RWPE1 (cell line): Measurements from ENCODE around the gene TP53AIP1.

Source experiments
- CTCF ChIA-PET: fragments of 350-600 bp; sonication (Branson Sonifier 250); formaldehyde crosslinking; extraction: SDS; loops from one replicate; lab custom pipeline; 2021; lab: Yijun Ruan, JAX
- POLR2A ChIA-PET: fragments of 400-600 bp; formaldehyde crosslinking; extraction: SDS; loops from one replicate; lab custom pipeline; 2020; ENCODE audit warnings: antibody characterized with exemption; ENCODE audit not compliant: low non-redundant PET; lab: Yijun Ruan, JAX
- DNase-seq: peaks from one replicate; pipeline ENCODE4 v3.0.0; 2012; ENCODE audit warnings: low spot score
- H3K27ac ChIP-seq: fragments of 450-650 bp; 2 replicates; pipeline ENCODE4 v1.5.1; 2017
- CTCF ChIP-seq: fragments of 450-650 bp; conservative IDR thresholded peaks from 2 replicates; pipeline ENCODE4 v1.5.1; 2017; ENCODE audit warnings: low read depth, mild to moderate bottlenecking

TP53AIP1 gene

GRCh38 chr11:128897826-128898225, 44.8 kb downstream of the TP53AIP1 start:
- no peak for DNase-seq
- TF ChIP-seq CTCF: no peak
- POLR2A ChIA-PET: no interaction called here
- H3K27ac ChIP-seq: no peak overlapping the region
- CTCF ChIA-PET: no interaction called here

GRCh38 chr11:128896356-128896755, 46.3 kb downstream of the TP53AIP1 start:
- POLR2A ChIA-PET: no interaction called here

GRCh38 chr11:128895526-128895925, 47.1 kb downstream of the TP53AIP1 start:
- TF ChIP-seq CTCF: no peak
- no peak for DNase-seq
- 0 out of 2 replicates have a peak overlapping the region, but pooled peaks have one; percentile 1 for H3K27ac ChIP-seq
- ChIA-PET POLR2A (no interaction called here), CTCF (interaction anchor here (0.5 kb wide), 1 partner anchor 56 kb away, joined by 3 read pairs; no protein-coding TSS in a partner anchor)

More at GRCh38 chr11:128896356-128896755, 46.3 kb downstream of the TP53AIP1 start:
- no peak for DNase-seq
- no peak overlapping the region for H3K27ac ChIP-seq
- CTCF ChIA-PET: no interaction called here
- TF ChIP-seq CTCF: no peak

GRCh38 chr11:128894685-128895084, 48.0 kb downstream of the TP53AIP1 start:
- DNase-seq: no peak
- POLR2A ChIA-PET: no interaction called here
- CTCF ChIA-PET: no interaction called here
- no peak overlapping the region for H3K27ac ChIP-seq
- TF ChIP-seq CTCF: no peak

GRCh38 chr11:128894286-128894681, 48.4 kb downstream of the TP53AIP1 start:
- DNase-seq: no peak
- CTCF ChIA-PET: interaction anchor here (0.6 kb wide), 1 partner anchor 249 kb away, joined by 3 read pairs; no protein-coding TSS in a partner anchor
- POLR2A ChIA-PET: no interaction called here
- no peak overlapping the region for H3K27ac ChIP-seq
- TF ChIP-seq CTCF: no peak

GRCh38 chr11:128893578-128894285, 48.9 kb downstream of the TP53AIP1 start:
- CTCF ChIA-PET: interaction anchor here (0.6 to 1.2 kb wide), 4 partner anchors 9 to 1163 kb away, joined by 3 to 5 read pairs (median 4); no protein-coding TSS in a partner anchor
- DNase-seq: no peak
- no peak overlapping the region for H3K27ac ChIP-seq
- POLR2A ChIA-PET: no interaction called here
- no peak for TF ChIP-seq CTCF
